Peyer's patch (tissue), 4 donors: Measurements from ENCODE around the gene PDXK.

Source experiments
- CTCF ChIP-seq, 6 experiments: fragments of 450-650 bp in 4 of 6; fragments of 200-600 bp in 2 of 6; sonication (generic) in 1 of 6; IDR thresholded peaks; one replicate each; pipeline ENCODE4 v1.5.1; 2017 to 2019; ENCODE audit warnings: antibody characterized with exemption in 6 of 6, mild to moderate bottlenecking in 3 of 6, moderate library complexity in 1 of 6
- POLR2A ChIP-seq, 2 donors: fragments of 450-650 bp; IDR thresholded peaks; one replicate each; pipeline ENCODE4 v1.5.1; 2017; ENCODE audit warnings: antibody characterized with exemption in 2 of 2, mild to moderate bottlenecking in 2 of 2, moderate library complexity in 2 of 2

GRCh38 chr21:43734928-43735229 is 15.9 kb downstream of the PDXK start:
- TF ChIP-seq CTCF (IDR thresholded peaks at IDR 0.05) (no peak), POLR2A (IDR thresholded peaks at IDR 0.05) (no peak)
